Measurements from ENCODE around the gene TXNDC2. TPM values are rescaled to one million over a fixed set of nuclear protein-coding genes. Genes with fewer than 3 reads are reported as not detected.
"Not testable (repeated sequence)": the region's sequence is repeated elsewhere in the genome, so short reads cannot be mapped to it uniquely, and the experiment has no call there.

The TXNDC2 gene
- total RNA-seq (2014; rRNA removed; shearing (Covaris generic)) = 0.06 TPM in 1 of 2 replicates, not detected in the other

DNA sequence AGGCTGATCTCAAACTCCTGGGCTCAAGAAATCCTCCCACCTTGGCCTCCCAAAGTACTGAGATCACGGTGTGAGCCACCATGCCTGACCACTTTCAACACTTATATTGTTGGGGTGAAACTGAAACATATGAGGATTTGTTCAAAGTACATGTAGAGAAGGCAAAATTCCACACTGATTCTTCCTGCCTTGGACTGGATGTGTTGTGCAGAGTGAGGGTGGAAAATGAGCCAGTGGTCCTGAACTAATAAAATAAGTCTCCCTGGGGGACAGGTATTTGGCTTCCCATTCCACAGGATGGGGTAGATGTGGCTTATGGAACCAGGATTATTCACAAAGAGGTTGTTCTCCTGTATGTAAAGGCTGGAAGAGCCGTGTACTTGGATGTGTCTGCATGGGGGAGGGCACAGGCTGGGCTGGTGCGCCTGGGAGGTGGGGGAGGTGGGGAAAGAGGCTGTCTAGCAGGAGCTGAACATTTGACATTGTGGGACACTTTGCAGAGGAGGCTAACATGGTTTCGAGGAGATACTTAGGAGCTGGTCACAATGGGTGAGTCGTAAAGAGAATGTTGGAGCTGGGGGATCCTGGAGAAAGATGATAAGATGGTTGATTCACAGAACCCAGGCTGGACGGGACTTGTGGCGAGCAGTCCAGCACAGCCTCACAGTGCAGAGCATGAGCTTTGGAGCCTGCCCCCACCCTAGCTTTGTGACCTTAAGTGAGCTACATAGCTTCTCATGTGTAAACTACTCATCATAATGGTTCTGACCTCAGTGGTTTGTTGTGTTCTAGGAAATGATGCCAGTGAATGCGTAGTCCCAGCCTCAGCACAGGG, at the start of gene TXNDC2:
TXNDC2 (plus strand) TSS at position 804 of the 835 bp plus-strand sequence. CDS start 708 bp downstream, outside the sequence.
- no peak for DNase-seq (ENCODE audit: low read depth)

DNA sequence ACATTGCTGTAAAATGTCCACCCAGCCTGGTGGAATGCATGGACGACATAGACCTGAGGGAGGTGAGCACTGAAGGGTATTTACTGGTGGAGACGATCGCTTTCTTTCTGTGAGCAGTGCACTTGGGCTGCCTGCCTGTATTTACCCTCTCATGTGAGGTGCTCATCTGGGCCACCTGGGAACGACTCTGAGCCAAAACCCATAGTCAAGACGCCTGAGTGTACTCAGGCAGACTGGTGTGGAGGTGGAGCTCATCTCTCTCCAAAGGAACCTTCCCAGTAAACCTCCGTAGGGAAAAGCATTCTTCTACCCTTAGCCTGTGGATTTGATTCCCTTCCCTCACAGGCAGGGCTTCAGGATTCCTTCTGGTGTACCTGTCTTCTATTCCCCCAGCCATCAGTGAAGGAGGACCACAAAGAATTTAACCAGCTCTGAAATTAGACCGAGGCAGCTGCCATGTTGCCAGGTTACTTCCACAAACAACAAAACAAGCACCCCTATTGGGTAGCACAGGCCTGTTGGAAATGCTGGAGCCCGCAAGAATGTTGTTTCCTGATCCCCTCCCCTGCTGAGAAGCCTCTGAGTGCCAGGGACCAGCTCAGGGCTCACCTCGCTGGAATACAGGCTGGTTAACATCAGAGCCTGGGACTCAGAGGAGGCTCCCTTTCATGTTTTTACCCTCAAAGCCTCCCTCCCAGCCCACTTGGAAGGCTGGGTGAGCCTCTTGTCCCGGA, 47.5 kb upstream of the TXNDC2 start:
- DNase-seq (ENCODE audit: low read depth) = peak; percentile 70

DNA sequence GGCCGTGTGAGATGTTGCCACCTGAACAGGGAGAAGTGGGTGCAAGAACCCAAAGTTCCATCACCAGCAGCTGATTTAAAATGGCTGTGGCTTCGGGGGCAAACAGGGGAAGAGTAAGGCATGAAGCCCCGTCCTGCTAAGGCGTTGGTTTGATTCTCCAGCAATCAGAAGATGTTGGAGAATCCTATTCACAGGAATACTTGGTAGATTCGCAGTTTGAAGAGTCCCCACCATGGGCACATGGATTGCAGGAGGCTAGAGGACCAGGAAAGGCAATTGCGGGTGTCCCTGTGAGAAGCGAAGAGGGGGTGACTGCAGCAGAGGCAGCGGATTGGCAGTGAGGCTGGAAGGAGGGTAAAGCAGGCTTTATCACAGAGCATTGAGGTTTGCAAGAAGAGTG, 46.6 kb upstream of the TXNDC2 start:
- DNase-seq (ENCODE audit: low read depth) = no peak

DNA sequence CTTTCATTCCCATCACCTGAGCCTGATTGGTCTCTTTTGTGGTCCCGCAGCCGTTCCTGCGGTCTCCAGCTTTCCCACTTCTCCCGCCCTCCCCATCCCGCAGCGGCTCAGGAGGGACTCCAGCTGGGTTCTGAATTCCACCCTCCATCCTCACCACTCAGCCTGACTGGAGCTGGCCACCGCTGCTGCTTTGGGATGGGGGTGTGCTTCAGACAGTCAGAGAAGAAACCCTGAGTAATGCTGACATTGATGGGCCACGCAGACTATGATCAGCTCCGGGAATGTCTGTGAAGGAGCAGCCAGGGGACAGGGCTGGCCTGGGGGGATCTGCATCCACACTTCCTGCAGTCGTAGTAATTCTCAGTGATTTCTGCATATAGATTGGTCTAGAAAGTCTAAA, 45.9 kb upstream of the TXNDC2 start:
- DNase-seq (ENCODE audit: low read depth) = no peak

DNA sequence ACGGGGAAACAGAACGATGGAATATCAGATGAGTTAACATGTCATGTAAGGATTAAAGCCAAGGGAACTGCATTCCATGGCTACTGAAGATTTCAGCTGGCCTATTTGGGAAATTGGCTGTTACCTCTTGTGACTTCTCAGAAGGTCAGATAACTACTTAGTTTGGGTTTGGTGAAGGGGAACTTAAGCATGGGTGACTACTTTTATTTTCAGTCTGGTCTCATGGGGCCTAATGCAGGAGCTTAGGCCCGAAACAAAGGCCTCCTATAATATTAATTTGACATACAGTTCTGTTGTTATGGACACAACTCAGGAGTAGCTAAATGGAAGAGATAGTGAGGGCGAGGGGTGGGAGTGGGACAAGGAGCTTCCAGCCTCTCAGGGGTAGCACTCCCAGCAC, 44.0 kb upstream of the TXNDC2 start:
- DNase-seq (ENCODE audit: low read depth) = no peak

DNA sequence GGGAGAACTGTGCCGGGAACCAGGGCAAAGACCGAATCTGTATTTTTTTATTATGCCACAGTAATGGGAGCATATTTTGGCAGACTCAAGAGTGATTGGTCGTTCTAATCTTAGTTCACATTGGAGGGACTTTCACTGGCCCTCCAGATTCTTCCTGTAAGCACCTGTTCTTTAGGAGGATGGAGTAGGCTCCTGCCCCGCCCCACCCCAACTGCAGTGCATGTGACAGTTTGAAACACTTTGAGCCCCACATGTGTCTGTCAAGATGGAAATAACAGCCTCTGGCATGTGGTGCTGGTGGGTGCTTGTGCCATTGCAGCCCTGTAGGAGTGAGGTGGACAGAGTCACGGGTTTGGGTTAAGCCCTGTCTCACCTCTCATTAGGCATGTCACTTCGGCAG, 43.3 kb upstream of the TXNDC2 start:
- DNase-seq (ENCODE audit: low read depth) = no peak

DNA sequence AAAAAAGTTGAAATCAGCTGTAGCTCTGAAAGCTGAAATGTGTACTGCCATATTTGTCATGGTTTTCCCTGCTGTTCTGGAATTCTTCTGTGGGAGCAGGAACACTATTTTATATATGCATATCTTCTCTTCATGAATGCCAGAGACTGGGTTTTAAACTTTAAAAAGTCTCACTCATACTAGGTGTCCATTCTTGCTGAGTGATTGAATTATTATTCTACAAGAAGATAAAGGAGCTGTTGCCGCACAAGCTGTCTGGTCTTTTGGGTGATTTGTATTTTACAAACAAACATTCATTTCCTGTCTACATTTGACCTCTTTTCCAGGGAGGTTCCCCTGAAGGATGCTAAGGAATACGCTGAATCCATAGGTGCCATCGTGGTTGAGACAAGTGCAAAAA, 40.5 kb upstream of the TXNDC2 start:
- no peak for DNase-seq (ENCODE audit: low read depth)

DNA sequence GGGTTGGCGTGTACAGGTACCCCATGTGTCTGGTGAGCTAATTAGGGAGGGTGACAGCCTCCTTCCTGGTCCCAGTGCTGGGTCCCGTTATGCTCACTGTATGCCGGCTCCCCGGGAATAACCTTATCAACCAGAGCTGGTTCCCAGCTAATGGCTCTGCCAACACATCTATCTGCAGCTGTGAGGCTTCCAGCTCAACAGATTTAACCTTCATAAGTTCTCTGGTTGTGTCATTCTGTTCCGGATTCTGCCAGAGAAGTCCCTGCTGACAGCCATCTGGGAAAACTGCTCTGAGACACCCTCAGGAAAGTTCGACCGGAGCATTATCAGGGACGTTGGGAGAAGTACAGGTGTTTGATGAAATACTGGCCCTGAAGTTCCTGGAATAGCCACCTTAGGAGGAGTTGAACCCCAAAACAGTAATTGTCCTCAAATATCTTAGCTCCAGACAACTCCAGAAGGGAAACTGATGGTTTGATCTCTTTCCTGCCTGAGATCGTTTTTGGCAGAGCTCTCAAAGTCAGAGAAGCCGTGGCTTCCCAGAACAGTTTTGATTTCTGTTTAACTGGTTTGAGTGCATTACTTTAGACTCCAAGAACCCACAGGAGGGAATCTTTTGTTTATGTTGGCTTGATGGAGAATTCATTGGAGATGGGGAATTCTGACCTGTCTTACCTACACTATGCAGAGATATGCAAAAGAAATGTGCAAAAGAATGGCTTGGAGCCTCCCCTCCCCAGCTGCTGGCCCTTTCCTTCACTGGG, 39.4 kb upstream of the TXNDC2 start:
- no peak for DNase-seq (ENCODE audit: low read depth)

DNA sequence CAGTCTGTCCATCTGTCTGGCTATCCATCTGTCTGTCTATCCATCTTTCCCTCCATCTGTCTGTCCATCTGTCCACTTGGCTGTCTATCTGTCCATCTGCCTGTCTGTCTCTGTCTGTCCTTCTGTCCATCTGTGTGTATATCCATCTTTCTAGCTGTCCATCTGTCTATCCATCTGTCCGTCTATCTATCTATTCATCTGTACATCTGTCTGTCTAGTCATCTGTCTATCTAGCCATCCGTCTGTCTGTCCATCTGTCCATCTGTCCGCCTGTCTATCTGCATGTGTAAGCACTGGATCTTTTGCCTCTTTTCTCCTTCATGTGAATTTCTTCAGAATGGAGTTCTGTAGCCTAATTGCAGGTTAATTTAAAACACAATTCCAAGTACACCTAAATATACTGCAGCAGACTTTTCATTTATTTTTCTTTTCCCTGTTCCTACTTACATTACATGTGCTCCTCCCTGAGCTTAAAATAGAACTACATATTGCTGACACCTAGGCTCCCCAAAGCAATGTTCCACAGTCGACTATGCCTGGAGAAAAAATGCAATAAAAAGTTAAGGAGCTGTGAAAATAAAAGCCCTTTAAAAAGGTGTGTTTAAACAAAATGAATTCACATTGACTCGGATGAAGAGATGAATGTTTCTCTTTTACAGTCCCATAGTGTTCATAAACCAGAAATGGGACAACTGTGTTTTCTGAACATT, 37.4 kb upstream of the TXNDC2 start:
- no peak for DNase-seq (ENCODE audit: low read depth)

DNA sequence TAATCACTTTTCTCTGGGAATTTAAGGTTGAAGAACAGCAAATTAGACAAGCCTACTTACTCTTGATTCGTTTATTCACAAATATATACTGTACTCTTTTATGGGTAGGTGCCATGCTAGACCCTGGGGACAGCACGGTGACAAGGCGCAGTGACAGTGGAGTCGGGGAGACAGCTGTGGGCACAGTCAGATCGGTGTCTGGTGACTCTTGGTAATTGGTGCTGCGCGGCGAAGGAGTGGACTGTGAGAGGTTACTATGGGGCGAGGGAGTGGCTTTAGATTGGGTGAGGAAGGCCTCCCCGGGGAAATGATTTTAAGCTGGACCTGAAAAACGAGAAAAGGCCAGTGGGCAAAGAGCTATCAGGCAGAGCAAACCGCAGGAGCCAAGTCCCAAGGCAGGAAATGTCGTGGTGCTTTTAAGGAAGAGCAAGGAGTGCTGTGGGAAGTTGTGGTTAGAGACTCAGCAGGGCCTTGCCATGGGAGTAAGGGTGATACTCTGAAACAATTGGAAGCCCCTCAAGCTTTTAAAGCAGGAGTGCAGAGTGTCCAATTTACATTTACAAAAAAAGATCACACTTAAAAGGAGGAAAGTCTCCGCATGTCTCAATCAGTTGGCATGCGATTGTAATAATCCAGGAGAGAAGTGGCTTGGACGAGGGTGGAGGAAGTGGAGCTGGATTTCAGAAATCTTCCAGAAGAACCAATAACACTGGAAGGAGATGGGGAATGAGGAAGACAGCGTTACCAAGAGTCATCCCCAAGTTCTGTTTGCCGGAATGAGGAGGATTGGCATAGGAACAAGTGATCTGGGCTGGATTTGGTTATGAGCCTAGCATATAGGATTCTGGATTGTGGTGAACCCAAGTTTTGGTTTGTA, 36.1 kb upstream of the TXNDC2 start:
- DNase-seq (ENCODE audit: low read depth) = no peak

DNA sequence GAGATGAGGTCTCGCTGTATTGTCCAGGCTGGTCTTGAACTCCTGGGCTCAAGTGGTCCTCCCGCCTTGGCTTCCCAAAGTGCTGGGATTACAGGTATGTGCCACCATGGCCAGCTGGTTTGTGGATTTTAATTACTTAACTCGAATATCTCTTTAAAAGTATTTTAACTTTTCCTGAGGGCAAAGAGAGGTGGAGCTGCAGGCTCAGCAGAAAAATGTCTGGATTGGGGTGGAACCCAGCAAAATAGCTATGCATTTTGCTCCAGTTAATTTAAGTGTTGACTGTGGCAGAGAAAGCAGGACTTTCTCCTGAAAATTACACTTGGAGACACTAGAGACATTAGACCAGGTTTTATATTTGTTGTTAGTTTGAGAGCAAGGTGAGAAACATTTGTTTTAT, 35.5 kb upstream of the TXNDC2 start:
- no peak for DNase-seq (ENCODE audit: low read depth)

DNA sequence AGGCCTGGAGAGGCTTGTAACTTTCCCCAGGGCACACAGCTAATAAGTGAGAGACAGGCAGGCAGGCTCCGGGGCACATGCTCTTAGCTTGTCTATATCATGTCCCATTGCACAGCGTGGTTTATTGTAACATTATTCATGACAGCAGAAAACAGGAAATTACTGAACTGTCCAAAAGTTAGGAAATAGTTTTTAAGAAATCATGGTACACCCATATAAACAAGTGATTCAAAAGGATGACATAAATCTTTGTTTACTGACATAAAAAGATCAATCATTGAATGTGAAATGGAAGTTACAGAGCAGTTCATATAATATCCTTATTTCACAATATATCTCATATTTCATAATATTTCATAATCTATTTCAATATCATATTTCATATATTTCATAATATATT, 34.3 kb upstream of the TXNDC2 start:
- no peak for DNase-seq (ENCODE audit: low read depth)

DNA sequence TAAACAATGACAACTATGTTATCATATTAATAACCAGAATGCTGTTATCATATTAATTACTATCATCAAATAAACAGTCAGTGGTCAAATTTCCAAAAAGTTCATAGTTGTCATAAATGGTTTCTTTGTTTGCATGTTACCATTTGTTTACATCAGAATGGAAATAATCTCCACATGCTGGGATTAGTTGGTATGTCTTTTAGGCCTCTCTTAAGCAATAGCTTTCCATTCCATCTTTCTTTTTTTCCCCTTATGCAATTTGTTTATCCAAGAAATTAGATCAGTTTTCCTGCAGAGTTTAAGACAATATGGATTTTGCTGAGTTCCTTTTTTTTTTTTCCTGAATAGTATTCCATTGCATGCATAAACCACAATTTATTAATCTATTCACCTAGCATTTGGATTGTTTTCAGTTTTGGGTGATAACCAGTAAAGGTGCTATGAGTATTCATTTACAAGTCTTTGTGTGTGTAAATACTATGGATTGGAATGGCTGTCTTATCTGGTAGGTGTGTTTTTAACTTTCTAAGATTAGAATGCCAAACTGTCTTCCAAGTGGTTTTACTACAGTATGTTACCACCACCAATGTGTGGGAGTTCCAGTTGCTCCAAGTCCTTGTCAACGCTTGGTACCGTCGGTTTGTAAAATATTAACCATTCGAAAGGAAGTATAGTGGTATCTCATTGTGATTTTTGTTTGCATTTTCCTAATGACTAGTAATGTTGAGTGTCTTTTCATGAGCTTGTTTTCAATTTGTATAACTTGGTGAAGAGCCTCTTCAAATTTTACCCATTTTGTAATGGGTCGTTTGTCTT, 33.3 kb upstream of the TXNDC2 start:
- no peak for DNase-seq (ENCODE audit: low read depth)

DNA sequence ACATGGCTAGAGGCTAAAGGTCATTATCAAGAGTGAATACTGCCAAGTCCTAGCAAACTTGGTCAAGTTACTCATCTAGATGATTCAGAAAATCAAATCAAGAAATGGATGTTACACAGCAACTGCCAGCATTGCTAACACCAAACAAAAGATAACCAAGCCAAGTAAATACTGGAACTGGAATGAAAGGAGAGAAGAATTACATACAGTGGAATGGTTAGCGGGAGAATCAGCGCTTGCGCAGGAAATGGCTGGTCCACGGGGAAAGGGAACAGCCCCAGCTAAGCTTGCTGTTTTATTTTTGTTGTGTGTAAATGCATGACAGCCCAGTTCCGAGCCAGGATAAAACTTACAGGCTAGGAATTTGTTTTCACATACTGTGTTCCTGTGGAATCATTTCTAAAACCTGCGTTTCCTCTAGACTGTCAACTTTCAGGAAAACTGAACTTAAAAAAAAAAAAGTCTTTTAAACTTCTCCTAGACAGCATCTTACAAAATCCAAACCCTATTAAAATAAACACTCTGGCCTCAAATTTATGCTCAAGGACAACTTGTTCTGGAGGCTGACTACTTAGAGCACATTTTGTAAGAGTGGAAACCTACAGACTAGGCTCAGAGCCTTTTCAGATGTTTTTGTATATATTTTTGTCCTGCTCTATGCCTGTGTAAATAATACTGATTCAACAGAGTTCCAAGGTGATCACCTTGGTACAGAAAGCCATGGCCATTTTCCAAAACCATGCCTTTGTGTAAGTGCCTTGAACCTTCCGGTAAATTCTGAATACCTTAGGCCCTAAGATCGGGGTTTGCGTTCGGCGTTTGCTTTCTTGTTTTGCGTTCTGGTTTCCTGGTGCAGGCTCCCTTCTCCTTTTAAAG, 30.7 kb upstream of the TXNDC2 start:
- DNase-seq (ENCODE audit: low read depth) = no peak

DNA sequence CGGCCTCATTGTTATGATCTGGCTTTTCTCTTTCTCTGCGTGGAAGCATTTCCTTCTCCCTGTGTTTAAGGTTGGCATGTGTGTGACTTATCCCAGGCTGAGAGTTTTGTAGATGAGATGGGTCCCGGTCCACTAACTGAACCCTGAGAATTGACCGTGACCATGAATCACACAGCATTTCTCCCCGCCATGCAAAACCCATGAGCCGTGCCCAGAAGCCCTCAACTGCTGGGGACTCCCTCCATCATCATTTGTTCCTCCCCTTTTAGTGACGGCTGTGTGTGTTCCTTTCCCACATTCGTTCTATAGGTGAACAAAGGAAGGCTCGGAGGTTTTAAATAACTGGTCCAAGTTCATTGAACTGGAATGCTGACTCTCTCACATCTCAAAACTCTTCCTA, 30.1 kb upstream of the TXNDC2 start:
- no peak for DNase-seq (ENCODE audit: low read depth)

DNA sequence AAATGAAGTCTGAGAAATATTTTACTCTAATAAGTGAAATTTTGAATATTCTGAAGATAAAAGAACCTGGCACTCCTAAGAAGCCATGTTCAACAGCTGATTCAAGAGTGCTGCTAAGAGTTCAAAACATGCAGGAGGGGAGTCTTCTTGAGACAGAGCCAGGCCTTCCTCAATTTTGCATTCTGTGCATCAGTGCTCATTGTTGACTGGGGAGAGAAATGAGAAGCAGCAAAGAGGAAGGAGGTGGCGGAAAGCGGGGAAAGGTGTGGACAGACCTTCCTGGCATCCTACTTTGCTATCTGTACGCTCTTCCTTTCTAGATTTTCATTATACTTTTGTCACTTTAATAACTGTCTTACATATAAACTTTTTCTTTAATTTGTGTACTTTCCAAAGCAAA, 29.7 kb upstream of the TXNDC2 start:
- no peak for DNase-seq (ENCODE audit: low read depth)

DNA sequence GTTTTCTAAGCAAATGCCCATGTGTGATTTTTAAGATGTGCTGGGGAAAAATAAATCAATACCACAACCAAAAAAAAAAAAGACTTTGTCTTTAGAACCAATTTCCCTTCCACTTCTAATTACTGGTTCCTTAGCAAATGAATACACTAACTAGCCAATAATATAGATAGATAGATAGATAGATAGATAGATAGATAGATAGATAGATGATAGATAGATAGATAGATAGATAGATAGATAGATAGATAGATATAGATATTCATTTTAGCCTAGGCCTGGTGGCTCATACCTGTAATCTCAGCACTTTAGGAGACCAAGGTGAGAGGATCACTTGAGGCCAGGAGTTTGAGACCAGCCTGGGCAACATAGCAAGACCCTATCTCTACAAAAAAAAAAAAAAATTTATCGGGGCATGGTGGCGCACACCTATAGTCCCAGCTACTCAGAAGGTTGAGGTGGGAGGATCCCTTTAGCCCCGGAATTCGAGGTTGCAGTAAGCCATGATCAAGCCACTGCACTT, 28.2 kb upstream of the TXNDC2 start:
- not testable (repeated sequence) for DNase-seq (ENCODE audit: low read depth)

DNA sequence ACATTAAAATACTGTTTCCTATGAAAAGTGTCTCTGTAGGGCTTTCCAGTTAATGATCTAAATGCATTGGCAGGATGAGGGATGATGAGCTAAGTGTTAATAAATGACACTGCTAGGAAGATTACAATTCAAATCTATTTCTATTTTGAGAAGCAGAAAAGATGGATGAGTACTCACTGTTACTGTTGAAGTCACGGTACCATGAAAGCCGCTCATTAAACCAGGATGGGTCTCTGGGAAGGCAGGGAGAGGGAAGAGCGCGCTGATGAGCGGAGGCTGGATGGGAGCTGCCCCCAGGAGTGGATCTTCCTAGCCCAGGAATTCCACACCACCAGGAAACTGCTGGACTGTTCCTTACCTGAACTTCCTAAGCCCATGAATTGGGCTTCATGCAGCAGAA, 27.1 kb upstream of the TXNDC2 start:
- DNase-seq (ENCODE audit: low read depth) = no peak

DNA sequence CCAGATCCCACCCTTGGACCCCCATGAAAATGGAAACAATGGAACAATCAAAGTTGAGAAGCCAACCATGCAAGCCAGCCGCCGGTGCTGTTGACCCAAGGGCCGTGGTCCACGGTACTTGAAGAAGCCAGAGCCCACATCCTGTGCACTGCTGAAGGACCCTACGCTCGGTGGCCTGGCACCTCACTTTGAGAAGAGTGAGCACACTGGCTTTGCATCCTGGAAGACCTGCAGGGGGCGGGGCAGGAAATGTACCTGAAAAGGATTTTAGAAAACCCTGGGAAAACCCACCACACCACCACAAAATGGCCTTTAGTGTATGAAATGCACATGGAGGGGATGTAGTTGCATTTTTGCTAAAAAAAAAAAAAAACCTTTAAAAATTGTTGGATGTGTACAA, 26.5 kb upstream of the TXNDC2 start:
- no peak for DNase-seq (ENCODE audit: low read depth)
